ENCODE measurements around the gene FECH.
A peak's percentile ranks its signal among the peaks of the same experiment; 100 is the strongest.

Gene FECH

GRCh38 chr18:57579934-57580333 is 6.6 kb downstream of the FECH start:
- FAIRE-seq = no peak

DNA sequence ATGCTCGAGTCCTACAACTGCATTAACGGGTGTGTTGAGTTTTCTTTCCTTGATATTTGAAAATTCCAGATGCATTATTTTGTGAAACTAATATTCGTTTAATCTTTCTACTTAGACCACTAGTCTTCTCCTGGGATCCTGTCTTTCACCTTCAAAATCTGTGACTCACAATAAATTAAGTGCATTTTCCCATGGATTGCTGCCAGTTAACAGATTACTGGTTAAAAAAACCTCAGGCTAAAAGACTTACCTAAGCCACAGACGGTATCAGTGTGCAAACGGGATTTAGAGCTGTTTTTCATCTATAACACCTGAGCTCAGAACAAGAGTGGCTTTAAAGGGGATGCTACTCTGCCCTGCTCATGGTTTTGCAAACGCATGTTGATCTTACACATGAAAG is 10.2 kb downstream of the FECH start:
- FAIRE-seq = no peak

DNA sequence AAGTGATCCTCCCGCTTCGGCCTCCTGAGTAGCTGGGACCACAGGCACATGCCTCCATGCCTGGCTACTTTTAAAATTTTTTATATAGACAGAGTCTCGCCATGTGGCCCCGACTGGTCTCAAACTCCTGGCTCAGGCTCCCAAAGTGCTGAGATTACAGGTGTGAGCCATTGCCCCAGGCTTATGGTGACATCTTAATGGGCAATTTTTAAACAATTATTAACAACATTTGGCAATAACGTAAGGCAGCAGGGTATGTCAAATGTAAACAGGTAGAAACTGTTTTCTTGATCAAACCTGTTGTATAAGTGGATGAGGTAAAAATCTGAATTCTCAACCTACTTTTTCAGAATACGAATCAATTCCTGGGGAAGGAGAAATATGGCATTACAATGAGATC is 11.0 kb downstream of the FECH start:
- no peak for FAIRE-seq

DNA sequence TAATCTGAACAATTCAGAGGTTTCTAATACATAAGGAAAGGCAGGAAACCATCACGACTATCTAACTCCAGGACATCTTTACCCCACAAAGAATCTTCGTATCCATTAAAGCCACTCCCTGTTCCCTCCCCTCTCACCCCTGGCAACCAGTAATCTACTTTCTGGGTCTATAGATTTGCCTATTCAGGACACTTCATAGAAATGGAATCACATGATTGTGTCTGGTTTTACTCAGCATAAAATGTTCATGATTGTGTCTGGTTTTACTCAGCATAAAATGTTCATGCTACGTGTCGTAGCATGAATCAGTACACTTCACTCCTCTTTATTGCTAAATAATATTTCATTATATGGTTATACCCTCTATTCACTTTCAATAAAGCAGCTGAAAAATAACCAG is 11.6 kb downstream of the FECH start:
- FAIRE-seq = no peak

GRCh38 chr18:57570162-57570561 is 16.3 kb downstream of the FECH start:
- FAIRE-seq = no peak

DNA sequence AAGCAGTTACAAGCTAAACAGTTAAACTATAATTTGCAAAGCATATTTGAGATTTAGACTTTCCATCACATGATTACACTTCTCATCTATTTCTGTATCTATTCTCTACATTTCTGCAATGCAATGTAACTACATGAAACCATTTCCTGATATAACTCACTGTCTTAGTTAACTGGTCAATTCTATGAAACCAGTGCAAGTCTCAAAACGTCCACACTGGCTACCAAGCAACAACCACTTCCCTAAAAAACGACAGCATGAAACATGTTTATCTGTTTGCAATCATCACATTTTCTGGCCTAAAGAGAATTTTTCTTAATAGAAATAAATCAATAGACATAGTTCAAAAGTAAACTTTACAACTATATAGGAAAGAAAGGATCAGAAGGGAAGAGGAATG is 17.4 kb downstream of the FECH start:
- no peak for FAIRE-seq

DNA sequence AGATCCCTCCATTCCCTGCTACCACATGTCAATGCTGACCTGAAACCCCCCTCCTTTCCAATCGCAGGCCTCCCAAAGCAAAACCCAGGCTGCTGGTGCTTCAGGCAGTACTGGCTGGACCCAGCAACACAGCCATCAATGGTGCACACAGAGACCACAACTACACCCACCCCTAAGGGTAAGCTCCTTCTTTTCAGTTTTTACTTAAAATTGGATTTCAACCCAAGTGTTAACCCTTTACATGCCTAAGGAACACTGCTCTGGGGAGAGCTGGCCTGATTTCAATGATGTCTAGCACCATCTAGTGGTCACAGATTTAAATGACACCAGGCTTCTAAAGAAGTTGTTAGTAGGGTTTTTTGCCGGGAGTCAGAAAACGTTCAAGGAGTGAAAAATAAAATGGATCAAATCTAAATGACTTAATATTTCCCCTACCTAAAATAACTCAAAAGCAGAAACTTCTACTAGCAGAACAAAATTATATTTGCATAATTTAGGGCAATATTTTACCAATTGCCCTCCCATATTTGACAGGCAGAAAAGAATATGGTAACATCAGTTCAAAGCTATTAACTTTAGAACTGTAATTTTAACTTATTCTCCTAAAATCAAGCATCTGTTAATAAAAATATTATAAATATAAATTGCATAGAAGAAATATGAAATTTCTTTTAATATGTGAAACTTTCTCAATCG is 24.6 kb downstream of the FECH start:
- FAIRE-seq = peak; percentile 96

DNA sequence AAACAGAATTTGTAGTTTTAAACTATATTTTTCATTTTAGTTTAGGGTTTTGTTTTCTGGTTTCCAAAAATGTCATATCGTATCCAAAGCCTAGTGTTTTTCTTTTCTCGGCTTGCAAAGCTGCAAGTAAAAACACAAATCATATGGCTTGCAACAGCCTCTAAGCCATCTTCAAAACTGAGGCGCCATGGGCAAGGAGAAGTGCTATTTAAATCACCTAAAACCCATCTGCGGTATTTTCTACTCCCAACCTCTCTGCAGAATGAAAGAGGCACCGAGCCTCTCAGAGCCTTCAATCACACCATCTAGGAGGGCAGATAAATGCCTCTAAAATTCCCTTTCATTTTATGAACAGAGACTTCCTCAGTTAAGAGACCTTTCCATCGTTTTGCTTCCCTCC is 25.2 kb downstream of the FECH start:
- no peak for FAIRE-seq

- FAIRE-seq = no peak
These were observed 27.2 kb downstream of the FECH start for GRCh38 chr18:57559314-57559713.

- FAIRE-seq = no peak
These were observed 31.4 kb downstream of the FECH start for GRCh38 chr18:57555134-57555533.

DNA sequence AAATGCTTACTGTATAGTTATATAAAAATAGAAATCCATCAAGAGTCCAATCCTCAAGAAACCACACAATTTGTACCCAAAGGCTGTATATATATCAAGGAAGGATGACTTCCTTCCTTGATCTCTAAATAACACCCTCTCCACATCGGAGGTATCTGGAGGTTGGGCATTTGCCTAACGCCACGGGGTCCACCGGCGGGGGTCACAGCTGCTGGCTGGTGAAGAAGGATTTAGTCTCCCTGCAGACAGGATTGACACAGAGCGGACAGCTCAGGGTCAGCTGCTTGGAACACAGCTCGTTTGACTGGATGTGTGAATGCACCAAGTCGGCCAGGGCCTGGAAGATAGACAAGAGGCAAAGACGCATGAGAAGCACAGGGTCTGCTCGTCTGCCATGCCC is 36.0 kb downstream of the FECH start:
- FAIRE-seq = no peak

DNA sequence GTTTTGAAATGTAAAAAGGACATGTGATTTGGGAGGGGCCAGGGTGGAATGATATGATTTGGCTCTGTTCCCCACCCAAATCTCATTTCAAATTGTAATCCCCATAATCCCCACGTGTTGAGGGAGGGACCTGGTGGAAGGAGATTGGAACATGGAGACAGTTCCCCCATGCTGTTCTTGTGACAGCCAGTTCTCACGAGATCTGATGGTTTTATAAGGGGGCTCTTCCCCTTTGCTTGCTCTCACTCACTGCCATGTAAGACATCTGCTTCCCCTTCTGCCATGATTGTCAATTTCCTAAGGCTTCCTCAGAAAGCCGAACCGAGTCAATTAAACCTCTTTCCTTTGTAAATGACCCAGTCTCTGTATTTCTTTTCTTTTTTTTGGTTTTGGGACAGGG is 39.2 kb downstream of the FECH start:
- no peak for FAIRE-seq

DNA sequence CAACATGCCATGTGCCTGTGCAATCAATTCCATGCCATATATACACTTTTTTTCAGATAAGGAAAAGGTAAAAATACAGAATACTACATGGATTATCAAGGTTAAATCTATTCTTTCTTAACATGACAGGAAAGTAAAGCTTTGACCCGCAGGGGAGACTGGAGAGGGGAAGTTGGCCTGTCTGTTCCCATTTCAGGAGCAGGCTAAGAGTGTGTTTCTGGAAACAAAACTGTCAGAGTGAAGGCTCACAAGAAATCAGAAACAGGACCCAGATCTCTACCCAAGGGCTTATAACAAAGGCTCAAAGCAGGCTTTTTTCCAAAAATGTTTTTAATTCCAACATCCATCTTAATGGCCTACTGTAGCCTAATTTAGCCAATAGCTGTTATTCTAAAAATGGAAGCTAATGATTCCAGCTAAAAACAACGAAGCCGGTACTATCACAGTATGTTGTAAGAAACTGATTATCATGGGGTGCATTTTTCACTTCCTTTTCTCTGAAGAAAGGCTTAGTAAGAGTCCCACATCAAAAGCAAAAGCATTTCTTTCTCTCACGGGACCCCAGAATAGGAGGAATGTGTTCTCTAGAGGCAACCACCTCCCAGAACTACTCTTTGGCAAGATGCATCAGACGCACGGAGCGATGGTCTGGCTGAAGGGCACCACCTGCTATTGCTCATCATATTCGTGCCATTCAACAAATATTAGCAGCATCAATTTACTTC is 41.4 kb downstream of the FECH start:
- FAIRE-seq = no peak

DNA sequence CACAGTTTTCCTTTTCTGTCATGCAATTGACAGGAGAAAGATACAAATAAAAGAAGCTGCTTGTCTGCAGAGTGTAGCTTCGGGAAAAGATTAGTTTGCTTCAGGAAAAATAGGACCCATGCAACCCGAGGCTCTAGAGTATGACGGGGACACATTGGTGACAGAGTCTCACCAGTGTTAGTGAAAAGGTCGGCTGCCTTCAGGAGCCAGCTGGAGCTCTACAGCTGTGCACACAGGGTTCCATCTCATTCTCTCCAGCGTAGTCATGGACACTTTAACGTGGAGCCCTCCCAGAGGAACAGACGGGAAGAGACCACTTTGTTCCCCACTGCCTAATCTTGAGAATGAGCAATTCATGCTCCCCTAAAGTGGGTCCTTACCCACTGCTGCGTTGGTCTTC is 42.9 kb downstream of the FECH start:
- no peak for FAIRE-seq

DNA sequence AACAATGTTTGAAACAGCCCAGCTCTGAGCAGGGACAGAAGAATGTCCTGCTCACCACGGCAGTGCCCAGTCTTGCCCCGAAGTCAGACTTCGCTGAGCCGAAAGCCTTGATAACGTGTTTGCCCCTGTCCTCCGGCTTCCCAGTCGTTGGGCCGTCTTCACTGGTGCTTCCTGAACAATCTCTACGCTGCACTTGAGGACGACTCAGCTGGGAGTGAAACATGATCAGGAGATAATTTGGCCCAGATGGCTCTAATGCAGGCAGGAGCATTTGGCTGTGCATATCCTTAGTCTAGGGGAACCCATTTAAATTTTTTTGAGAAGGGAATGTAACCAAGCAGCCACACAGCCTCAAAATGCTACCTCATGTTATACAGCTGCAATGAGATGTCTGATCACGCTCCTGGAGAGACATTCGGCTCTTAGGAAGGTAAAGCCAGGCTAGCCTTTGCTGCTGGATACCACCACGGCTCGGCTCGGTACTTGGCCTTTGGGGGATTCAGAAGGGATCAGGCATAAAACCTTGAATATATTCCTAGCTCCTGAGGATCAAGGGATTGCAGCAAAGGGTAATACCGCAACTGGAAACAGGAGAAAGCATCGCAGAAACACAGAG is 43.6 kb downstream of the FECH start:
- FAIRE-seq = no peak

- no peak for FAIRE-seq
These were observed 44.4 kb downstream of the FECH start for GRCh38 chr18:57542126-57542525.

GRCh38 chr18:57539702-57540101 is 46.8 kb downstream of the FECH start:
- no peak for FAIRE-seq

GRCh38 chr18:57538614-57539013 is 47.9 kb downstream of the FECH start:
- FAIRE-seq = no peak

GRCh38 chr18:57534511-57534909 is 52.0 kb downstream of the FECH start:
- no peak for FAIRE-seq

- FAIRE-seq = no peak
These were observed 52.5 kb downstream of the FECH start for GRCh38 chr18:57533868-57534510.

GRCh38 chr18:57533006-57533867 is 53.3 kb downstream of the FECH start:
- no peak for FAIRE-seq

- no peak for FAIRE-seq
These were observed 57.4 kb downstream of the FECH start for GRCh38 chr18:57529151-57529550.
